Measurements from ENCODE around the gene SPSB1.
"Not testable (repeated sequence)": the region's sequence is repeated elsewhere in the genome, so short reads cannot be mapped to it uniquely, and the experiment has no call there.

The SPSB1 gene

DNA sequence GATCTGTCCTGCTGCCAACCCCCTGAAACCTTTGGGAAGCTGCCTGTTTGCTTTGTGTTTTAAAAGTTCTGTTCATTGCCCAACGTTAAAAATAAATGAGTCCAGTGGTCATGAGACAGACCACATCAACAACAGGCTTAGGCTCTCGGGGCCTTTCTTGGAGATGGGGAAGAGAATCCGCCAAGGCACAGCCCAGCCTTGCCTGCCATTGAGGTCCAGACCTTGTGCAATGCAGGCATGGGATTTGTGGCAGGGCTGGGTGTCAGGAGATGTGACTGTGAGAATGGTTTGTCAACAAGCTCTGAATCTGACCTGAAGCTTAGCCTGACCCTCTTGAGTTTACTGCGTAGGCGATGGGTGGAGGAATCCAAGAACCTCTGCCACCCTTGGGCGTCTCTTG, 4.2 kb downstream of the SPSB1 start:
- DNase-seq (ENCODE audit: low spot score) = no peak
- in situ Hi-C loops (cut with MboI; ENCODE audit: low pct_unique_long_range_greater_than_20kb, low sequenced_read_pairs, unreplicated experiment) = no loop called here
- TF ChIP-seq, protein P1, sequence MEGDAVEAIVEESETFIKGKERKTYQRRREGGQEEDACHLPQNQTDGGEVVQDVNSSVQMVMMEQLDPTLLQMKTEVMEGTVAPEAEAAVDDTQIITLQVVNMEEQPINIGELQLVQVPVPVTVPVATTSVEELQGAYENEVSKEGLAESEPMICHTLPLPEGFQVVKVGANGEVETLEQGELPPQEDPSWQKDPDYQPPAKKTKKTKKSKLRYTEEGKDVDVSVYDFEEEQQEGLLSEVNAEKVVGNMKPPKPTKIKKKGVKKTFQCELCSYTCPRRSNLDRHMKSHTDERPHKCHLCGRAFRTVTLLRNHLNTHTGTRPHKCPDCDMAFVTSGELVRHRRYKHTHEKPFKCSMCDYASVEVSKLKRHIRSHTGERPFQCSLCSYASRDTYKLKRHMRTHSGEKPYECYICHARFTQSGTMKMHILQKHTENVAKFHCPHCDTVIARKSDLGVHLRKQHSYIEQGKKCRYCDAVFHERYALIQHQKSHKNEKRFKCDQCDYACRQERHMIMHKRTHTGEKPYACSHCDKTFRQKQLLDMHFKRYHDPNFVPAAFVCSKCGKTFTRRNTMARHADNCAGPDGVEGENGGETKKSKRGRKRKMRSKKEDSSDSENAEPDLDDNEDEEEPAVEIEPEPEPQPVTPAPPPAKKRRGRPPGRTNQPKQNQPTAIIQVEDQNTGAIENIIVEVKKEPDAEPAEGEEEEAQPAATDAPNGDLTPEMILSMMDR (IDR thresholded peaks at IDR 0.05; ENCODE audit: extremely low read depth, insufficient read depth, missing control alignments) = no peak

DNA sequence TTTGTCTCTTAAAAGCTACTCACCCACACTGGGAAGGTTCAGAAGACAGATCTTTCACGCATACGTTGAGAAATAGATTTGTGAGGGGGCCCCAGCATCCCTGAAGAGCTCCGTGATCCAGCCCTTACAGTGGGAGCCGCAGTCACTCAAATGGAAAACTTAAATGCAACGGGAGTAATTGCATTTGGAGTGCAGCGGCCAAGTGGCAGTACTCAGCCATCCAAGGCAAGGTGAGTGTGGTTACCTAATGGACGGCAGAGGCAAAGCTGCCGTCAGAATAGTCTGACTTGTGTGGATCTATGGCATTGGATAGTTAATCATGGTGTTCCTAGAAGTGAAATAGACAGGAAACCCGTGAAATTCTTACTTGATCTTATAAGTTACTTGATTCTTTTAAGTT, 5.1 kb downstream of the SPSB1 start:
- in situ Hi-C loops (cut with MboI; ENCODE audit: low pct_unique_long_range_greater_than_20kb, low sequenced_read_pairs, unreplicated experiment) = no loop called here
- DNase-seq (ENCODE audit: low spot score) = no peak
- TF ChIP-seq, protein P1 (IDR thresholded peaks at IDR 0.05; ENCODE audit: extremely low read depth, insufficient read depth, missing control alignments) = no peak

DNA sequence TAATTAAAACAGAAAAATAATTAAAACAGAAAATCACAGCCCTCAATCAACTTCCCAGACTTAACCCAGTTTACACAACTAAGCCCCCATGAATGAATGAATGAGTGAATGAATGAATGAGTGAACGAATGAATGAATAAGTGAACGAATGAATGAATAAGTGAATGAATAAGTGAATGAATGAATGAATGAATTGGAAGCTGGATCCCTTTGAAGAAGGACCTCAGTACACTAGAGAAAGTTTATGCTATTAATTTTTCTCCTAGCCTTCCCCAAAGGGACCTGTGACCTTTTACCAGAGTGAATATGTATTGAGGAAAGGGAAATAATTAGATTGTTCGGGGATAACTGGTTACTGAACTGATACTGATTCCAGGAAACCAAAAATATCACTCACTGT, 5.6 kb downstream of the SPSB1 start:
- TF ChIP-seq, protein P1 (IDR thresholded peaks at IDR 0.05; ENCODE audit: extremely low read depth, insufficient read depth, missing control alignments) = no peak
- in situ Hi-C loops (cut with MboI; ENCODE audit: low pct_unique_long_range_greater_than_20kb, low sequenced_read_pairs, unreplicated experiment) = no loop called here
- DNase-seq (ENCODE audit: low spot score) = no peak

DNA sequence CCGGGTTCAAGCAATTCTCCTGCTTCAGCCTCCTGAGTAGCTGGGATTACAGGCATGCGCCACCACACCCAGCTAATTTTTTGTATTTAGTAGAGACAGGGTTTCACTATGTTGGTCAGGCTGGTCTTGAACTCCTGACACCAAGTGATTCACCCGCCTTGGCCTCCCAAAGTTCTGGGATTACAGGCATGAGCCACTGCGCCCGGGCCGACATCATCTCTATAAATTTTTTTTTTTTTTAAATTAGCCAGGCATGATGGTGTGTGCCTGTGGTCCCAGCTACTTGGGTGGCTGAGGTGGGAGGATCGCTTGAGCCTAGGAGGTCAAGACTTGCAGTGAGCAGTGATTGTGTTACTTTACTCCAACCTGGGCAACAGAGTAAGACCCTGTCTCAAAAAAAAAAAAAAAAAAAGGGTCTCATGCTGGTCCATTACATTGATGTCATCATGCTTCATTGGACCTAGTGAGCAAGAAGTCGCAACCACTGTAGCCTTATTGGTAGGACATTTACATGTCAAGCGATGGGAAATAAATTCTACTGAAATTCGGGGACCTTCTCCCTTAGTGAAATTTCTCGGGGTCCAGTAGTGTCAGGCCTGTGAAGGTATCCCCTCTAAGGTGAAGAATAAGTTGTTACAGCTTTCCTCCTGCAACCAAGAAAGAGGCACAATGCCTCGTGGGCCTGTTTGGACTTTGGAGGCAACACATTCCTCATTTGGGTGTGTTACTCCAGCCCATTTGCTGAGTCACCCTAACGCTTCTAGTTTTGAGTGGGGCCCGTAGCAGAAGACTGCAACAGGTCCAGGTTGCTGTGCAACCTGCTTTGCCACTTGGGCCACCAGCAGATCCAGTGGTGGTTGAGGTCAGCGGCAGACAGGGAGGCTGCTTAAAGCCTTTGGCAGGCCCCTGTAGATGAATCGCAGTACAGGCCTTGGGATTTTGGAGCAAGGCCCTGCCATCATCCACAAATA, 7.2 kb downstream of the SPSB1 start:
- in situ Hi-C loops (cut with MboI; ENCODE audit: low pct_unique_long_range_greater_than_20kb, low sequenced_read_pairs, unreplicated experiment) = not testable (repeated sequence)

DNA sequence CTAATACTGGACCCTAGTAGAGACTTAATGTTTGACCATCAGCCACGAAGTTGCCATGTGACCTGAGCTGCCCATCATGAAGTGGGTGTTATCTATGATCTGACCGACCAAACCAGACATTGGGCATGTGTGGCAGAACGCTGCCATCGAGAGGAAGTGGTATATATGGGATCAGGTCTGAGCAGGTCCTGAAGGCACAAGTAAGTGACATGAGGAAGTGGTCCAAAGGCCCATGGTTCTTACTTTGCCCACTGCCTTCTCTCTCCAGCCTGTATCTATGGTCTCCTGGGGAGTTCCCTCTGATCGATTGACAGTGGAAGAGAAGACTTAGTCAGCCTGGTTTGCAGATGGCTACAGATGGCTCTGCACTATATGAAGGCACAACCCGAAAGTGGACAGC, 7.9 kb downstream of the SPSB1 start:
- TF ChIP-seq, protein P1 (IDR thresholded peaks at IDR 0.05; ENCODE audit: extremely low read depth, insufficient read depth, missing control alignments) = no peak
- in situ Hi-C loops (cut with MboI; ENCODE audit: low pct_unique_long_range_greater_than_20kb, low sequenced_read_pairs, unreplicated experiment) = no loop called here
- DNase-seq (ENCODE audit: low spot score) = no peak

More for the DNA sequence above, 7.2 kb downstream of the SPSB1 start:
- not testable (repeated sequence) for DNase-seq (ENCODE audit: low spot score)

DNA sequence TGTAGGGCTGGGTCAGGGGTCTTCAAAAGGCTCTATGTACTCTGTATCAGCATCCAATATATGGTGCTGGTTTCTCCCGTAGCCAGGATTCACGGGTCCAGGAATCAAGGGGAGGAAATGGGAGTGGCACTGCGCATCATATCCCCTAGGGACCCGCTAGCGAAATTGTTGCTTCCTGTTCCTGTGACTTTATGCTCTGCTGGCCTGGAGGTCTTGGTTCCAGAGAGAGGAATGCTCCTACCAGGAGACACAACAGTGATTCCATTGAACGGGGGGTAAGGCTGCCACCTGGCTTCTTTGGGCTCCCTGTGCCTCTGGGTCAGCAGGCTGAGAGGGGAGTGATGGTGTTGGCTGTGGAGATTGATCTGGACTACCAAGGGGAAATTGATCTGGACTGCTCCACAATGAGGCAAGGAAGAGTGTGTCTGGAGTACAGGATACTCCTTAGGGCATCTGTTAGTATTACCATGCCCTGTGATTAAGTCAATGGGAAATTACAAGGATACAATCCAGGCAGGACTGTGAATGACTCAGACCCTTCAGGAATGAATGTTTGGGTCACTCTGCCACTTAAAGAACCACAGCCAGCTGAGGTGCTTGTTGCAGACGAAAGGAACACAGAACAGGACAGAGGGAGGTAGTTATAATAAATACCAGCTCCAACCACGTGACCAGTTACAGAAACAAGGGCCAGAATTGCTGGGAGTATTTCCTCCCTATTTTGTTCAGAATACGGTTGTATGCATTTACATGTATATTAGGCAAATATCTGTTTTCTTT, 10.2 kb downstream of the SPSB1 start:
- TF ChIP-seq, protein P1 (IDR thresholded peaks at IDR 0.05; ENCODE audit: extremely low read depth, insufficient read depth, missing control alignments) = no peak
- in situ Hi-C loops (cut with MboI; ENCODE audit: low pct_unique_long_range_greater_than_20kb, low sequenced_read_pairs, unreplicated experiment) = no loop called here

DNA sequence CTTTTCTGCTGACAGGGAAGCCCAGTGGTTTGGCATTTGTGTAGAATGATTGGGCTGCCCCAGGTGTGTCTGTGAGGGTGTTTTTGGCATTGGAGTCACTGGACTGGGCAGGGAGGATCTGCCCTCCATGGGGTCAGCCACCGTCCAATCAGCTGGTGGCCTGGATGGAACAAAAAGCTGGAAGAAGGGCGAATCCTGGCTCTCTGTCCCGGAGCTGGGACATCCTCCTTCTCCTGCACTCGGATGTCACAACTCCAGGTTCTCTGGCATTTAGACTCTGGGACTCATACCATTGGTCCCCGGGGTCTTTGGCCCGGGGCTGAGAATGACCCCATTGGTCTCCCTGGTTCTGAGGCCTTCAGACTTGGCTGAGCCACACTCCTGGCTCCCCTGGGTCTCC, 11.2 kb downstream of the SPSB1 start:
- in situ Hi-C loops (cut with MboI; ENCODE audit: low pct_unique_long_range_greater_than_20kb, low sequenced_read_pairs, unreplicated experiment) = no loop called here
- no peak for DNase-seq (ENCODE audit: low spot score)
- TF ChIP-seq, protein P1 (IDR thresholded peaks at IDR 0.05; ENCODE audit: extremely low read depth, insufficient read depth, missing control alignments) = no peak

More for the DNA sequence above, 10.2 kb downstream of the SPSB1 start:
- DNase-seq (ENCODE audit: low spot score) = no peak

Measured in GM13977 (cell line).